Measurements from ENCODE around the gene TUNAR.

Gene TUNAR

GRCh38 chr14:95841668-95842067 is 35.0 kb upstream of the TUNAR start:
- in situ Hi-C loops (cut with HindIII; ENCODE audit: low sequenced_read_pairs) = no loop called here
- TF ChIP-seq, protein P1, sequence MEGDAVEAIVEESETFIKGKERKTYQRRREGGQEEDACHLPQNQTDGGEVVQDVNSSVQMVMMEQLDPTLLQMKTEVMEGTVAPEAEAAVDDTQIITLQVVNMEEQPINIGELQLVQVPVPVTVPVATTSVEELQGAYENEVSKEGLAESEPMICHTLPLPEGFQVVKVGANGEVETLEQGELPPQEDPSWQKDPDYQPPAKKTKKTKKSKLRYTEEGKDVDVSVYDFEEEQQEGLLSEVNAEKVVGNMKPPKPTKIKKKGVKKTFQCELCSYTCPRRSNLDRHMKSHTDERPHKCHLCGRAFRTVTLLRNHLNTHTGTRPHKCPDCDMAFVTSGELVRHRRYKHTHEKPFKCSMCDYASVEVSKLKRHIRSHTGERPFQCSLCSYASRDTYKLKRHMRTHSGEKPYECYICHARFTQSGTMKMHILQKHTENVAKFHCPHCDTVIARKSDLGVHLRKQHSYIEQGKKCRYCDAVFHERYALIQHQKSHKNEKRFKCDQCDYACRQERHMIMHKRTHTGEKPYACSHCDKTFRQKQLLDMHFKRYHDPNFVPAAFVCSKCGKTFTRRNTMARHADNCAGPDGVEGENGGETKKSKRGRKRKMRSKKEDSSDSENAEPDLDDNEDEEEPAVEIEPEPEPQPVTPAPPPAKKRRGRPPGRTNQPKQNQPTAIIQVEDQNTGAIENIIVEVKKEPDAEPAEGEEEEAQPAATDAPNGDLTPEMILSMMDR (IDR thresholded peaks at IDR 0.05; ENCODE audit: low read depth, low read length, missing control alignments) = no peak
- H3K4me3 ChIP-seq (ENCODE audit: low read depth, low read length) = no peak overlapping the region
- DNase-seq (ENCODE audit: low read depth) = no peak

DNA sequence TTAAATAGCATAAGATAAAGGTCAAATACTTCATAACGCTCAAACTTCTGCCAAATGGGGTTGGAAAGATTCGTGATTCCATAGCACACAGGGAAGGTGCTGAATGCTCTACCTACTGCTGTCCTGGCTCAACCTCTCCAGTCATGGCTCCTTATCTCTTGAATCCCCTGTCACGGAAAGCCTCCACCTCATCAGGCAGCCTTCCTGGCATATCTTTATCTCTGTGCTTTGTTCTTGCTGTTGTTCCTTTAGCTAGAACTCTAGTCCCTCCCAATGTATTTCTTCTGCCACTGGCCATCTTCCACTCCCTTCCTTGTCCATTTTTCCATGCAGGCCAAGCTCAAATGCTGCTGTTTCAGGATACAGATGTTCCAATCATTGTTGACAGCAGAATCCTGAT is 26.9 kb upstream of the TUNAR start:
- TF ChIP-seq, protein P1 (IDR thresholded peaks at IDR 0.05; ENCODE audit: low read depth, low read length, missing control alignments) = no peak
- in situ Hi-C loops (cut with HindIII; ENCODE audit: low sequenced_read_pairs) = no loop called here
- H3K4me3 ChIP-seq (ENCODE audit: low read depth, low read length) = no peak overlapping the region
- no peak for DNase-seq (ENCODE audit: low read depth)

GRCh38 chr14:95850429-95850828 is 26.2 kb upstream of the TUNAR start:
- in situ Hi-C loops (cut with HindIII; ENCODE audit: low sequenced_read_pairs) = no loop called here
- no peak for DNase-seq (ENCODE audit: low read depth)
- H3K4me3 ChIP-seq (ENCODE audit: low read depth, low read length) = no peak overlapping the region
- TF ChIP-seq, protein P1 (IDR thresholded peaks at IDR 0.05; ENCODE audit: low read depth, low read length, missing control alignments) = no peak

DNA sequence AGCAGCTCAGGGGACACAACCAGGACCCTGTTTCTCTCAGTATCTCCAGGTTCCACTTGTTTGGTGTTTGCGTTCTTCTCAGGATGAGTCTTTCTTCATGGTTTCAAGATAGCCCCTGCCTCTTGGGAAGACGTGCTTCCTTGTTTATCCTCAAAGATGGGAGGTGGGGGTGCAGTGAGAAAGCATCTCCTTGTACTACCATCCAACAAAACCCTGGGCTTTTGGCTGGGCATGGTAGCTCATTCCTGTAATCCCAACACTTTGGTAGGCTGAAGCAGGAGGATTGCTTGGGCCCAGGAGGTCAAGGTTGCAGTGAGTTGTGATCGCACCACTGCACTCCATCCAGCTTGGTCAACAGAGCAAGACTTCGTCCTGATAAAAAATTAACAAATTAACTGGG is 21.0 kb upstream of the TUNAR start:
- no peak for DNase-seq (ENCODE audit: low read depth)
- in situ Hi-C loops (cut with HindIII; ENCODE audit: low sequenced_read_pairs) = no loop called here

DNA sequence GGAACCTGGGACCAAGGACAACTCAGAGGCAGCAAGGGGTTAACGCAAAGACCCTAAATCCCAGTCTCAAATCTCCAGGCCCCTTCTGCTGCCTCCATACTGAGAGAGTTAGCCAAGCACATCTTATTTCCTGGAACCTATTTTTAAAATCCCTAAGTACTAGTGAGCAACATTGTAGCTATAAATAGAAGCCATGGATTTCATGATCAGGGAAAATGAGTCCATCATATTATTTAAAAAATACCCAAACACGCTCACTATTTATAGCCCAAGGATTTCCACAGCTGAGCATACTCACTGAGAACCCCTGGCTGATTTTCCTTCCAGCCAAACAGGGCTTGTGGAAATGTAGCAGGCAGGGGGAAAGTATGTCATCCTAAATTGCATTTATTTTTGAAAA is 19.4 kb upstream of the TUNAR start:
- TF ChIP-seq, protein P1 (IDR thresholded peaks at IDR 0.05; ENCODE audit: low read depth, low read length, missing control alignments) = no peak
- in situ Hi-C loops (cut with HindIII; ENCODE audit: low sequenced_read_pairs) = no loop called here
- no peak overlapping the region for H3K4me3 ChIP-seq (ENCODE audit: low read depth, low read length)
- no peak for DNase-seq (ENCODE audit: low read depth)

More for the DNA sequence above, 21.0 kb upstream of the TUNAR start:
- TF ChIP-seq, protein P1 (IDR thresholded peaks at IDR 0.05; ENCODE audit: low read depth, low read length, missing control alignments) = no peak
- no peak overlapping the region for H3K4me3 ChIP-seq (ENCODE audit: low read depth, low read length)

DNA sequence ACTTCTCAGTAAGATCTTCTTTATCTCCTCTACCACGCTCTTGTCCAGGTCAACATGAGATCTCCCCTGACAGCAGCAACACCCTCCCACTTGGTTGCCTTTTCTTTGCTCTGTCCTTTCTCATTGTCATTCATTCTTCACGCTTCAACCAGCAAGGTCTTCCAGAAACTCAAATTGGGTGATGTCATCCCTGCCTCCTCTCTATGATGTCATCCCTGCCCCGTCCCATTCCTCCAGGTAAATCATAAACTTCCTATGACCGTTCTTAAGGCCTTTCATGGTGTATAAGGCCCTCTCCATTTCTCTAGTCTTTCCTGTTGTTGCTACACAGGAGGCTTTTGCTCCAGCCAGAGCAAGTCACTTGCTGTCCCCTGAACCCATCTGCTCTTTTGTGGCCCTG is 17.7 kb upstream of the TUNAR start:
- H3K4me3 ChIP-seq (ENCODE audit: low read depth, low read length) = no peak overlapping the region
- no peak for DNase-seq (ENCODE audit: low read depth)
- in situ Hi-C loops (cut with HindIII; ENCODE audit: low sequenced_read_pairs) = no loop called here
- TF ChIP-seq, protein P1 (IDR thresholded peaks at IDR 0.05; ENCODE audit: low read depth, low read length, missing control alignments) = no peak

GRCh38 chr14:95862243-95862642 is 14.4 kb upstream of the TUNAR start:
- TF ChIP-seq, protein P1 (IDR thresholded peaks at IDR 0.05; ENCODE audit: low read depth, low read length, missing control alignments) = no peak
- in situ Hi-C loops (cut with HindIII; ENCODE audit: low sequenced_read_pairs) = no loop called here
- no peak for DNase-seq (ENCODE audit: low read depth)
- no peak overlapping the region for H3K4me3 ChIP-seq (ENCODE audit: low read depth, low read length)
